Neural cell (in vitro differentiated cells): ENCODE measurements around the gene BLTP1. TPM values are rescaled to one million over a fixed set of nuclear protein-coding genes. Genes with fewer than 3 reads are reported as not detected.

Source experiments
- H2AFZ ChIP-seq: fragments of 200-600, 300-800 bp; sonication (generic), shearing (Covaris generic); 2 replicates; pipeline ENCODE4 v1.6.0; 2014; ENCODE audit warnings: low read depth, mild to moderate bottlenecking, antibody characterized with exemption, low read length, moderate library complexity
- H3F3A ChIP-seq: fragments of 200-600 bp; shearing (Covaris generic); 2 replicates; pipeline ENCODE4 v1.6.1; 2016; ENCODE audit warnings: mild to moderate bottlenecking, moderate library complexity, mixed read lengths, antibody characterized with exemption, low read length; ENCODE audit not compliant: insufficient read depth, poor library complexity, severe bottlenecking
- H3K27ac ChIP-seq: fragments of 200-600, 300-800 bp; sonication (generic), shearing (Covaris generic); 2 replicates; pipeline ENCODE4 v1.5.1; 2014; ENCODE audit warnings: mild to moderate bottlenecking, low read length, moderate library complexity
- H3K27me3 ChIP-seq: fragments of 300-800, 200-600 bp; sonication (generic), shearing (Covaris generic); 2 replicates; pipeline ENCODE4 v1.6.0; 2014; ENCODE audit warnings: mild to moderate bottlenecking, low read depth, low read length, moderate library complexity; ENCODE audit not compliant: insufficient read depth
- H3K36me3 ChIP-seq: fragments of 300-800, 200-600 bp; sonication (generic), shearing (Covaris generic); 2 replicates; pipeline ENCODE4 v1.5.1; 2014; ENCODE audit warnings: mild to moderate bottlenecking, antibody characterized with exemption, low read length, moderate library complexity; ENCODE audit not compliant: insufficient read depth
- H3K4me2 ChIP-seq: fragments of 300-800, 200-600 bp; sonication (generic), shearing (Covaris generic); 2 replicates; pipeline ENCODE4 v1.6.0; 2014; ENCODE audit warnings: mild to moderate bottlenecking, low read length
- H3K4me3 ChIP-seq: fragments of 300-800, 200-600 bp; sonication (generic), shearing (Covaris generic); 2 replicates; pipeline ENCODE4 v1.5.1; 2014; ENCODE audit warnings: mild to moderate bottlenecking, low read length, moderate library complexity
- H3K79me2 ChIP-seq: fragments of 200-600 bp; shearing (Covaris generic); replicated peaks from 2 replicates; pipeline ENCODE4 v1.6.0; 2014; ENCODE audit warnings: mild to moderate bottlenecking, low read length, moderate library complexity; ENCODE audit not compliant: insufficient read depth
- H3K9ac ChIP-seq: fragments of 300-800, 200-600 bp; sonication (generic), shearing (Covaris generic); 2 replicates; pipeline ENCODE4 v1.6.1; 2016; ENCODE audit warnings: mild to moderate bottlenecking, low read length, mixed read lengths
- H3K9me2 ChIP-seq: fragments of 200-600 bp; shearing (Covaris generic); 2 replicates; pipeline ENCODE4 v1.6.1; 2016; ENCODE audit warnings: mild to moderate bottlenecking, low read length, mixed read lengths; ENCODE audit not compliant: insufficient read depth
- H3K9me3 ChIP-seq: fragments of 200-600, 300-800 bp; sonication (generic), shearing (Covaris generic); 2 replicates; pipeline ENCODE4 v1.6.1; 2016; ENCODE audit warnings: mild to moderate bottlenecking, mixed run types, low read length, moderate library complexity, mixed read lengths
- H4K20me1 ChIP-seq: fragments of 200-600 bp; shearing (Covaris generic); 2 replicates; pipeline ENCODE4 v1.6.1; 2016; ENCODE audit warnings: mild to moderate bottlenecking, mixed run types; ENCODE audit not compliant: insufficient read depth
- CTCF ChIP-seq: fragments of 450-650 bp; IDR thresholded peaks from 2 replicates; pipeline ENCODE4 v1.5.1; 2014; ENCODE audit warnings: antibody characterized with exemption, mild to moderate bottlenecking, moderate library complexity; ENCODE audit not compliant: poor library complexity, severe bottlenecking
- EP300 ChIP-seq: fragments of 450-650 bp; conservative IDR thresholded peaks from 2 replicates; pipeline ENCODE4 v1.6.1; 2014; ENCODE audit warnings: antibody characterized with exemption, mild to moderate bottlenecking, moderate library complexity; ENCODE audit not compliant: poor library complexity, severe bottlenecking
- EZH2 ChIP-seq: fragments of 200-600, 300-800 bp; shearing (Covaris generic), sonication (generic); IDR thresholded peaks from 2 replicates; pipeline ENCODE4 v1.6.1; 2014; ENCODE audit warnings: antibody characterized with exemption, low read length, borderline replicate concordance, mild to moderate bottlenecking; ENCODE audit not compliant: insufficient read depth, poor library complexity, severe bottlenecking
- MXI1 ChIP-seq: fragments of 450-650 bp; conservative IDR thresholded peaks from 2 replicates; pipeline ENCODE4 v1.6.1; 2014; ENCODE audit warnings: antibody characterized with exemption, mild to moderate bottlenecking; ENCODE audit not compliant: poor library complexity, severe bottlenecking
- POLR2AphosphoS5 ChIP-seq: IDR thresholded peaks from 2 replicates; pipeline ENCODE4 v1.6.1; 2012
- RAD21 ChIP-seq: fragments of 450-650 bp; conservative IDR thresholded peaks from 2 replicates; pipeline ENCODE4 v1.6.1; 2014; ENCODE audit warnings: antibody characterized with exemption, mild to moderate bottlenecking, moderate library complexity
- REST ChIP-seq: IDR thresholded peaks from 2 replicates; pipeline ENCODE4 v1.6.1; 2012; ENCODE audit warnings: borderline replicate concordance
- SMC3 ChIP-seq: fragments of 450-650 bp; conservative IDR thresholded peaks from 2 replicates; pipeline ENCODE4 v1.6.1; 2014; ENCODE audit warnings: antibody characterized with exemption, mild to moderate bottlenecking, moderate library complexity; ENCODE audit not compliant: poor library complexity
- TAF1 ChIP-seq: IDR thresholded peaks from 2 replicates; pipeline ENCODE4 v1.6.1; 2012; ENCODE audit warnings: low read depth
- polyA plus RNA-seq: library from polyadenylated mRNA; depleted of rRNA; stranded (reverse); fragments of >200 nt; gene quantifications from 2 replicates; pipeline ENCODE4 v1.2.3, GENCODE V29; 2014

BLTP1 gene
- polyA plus RNA-seq, 1 donor from 2014 or later, result 126 TPM

GRCh38 chr4:122132891-122133290 lies 19.2 kb upstream of the BLTP1 start:
- H3F3A ChIP-seq, result no peaks in the 10 kb centered on the region
- no peaks in the 10 kb centered on the region for H3K9me3 ChIP-seq
- H3K4me3 ChIP-seq, result no peak overlapping the region
- H2AFZ ChIP-seq, result no peak overlapping the region
- no peak overlapping the region for H3K4me2 ChIP-seq
- TF ChIP-seq CTCF (no peak), SMC3 (no peak), EZH2 (no peak), POLR2AphosphoS5 (no peak), REST (no peak), MXI1 (no peak), EP300 (no peak), RAD21 (no peak), TAF1 (no peak)
- no peaks in the 10 kb centered on the region for H3K36me3 ChIP-seq
- H4K20me1 ChIP-seq, result no peaks in the 10 kb centered on the region
- no peak overlapping the region for H3K9ac ChIP-seq
- no peaks in the 10 kb centered on the region for H3K79me2 ChIP-seq
- H3K27me3 ChIP-seq, result no peaks in the 10 kb centered on the region
- H3K27ac ChIP-seq, result no peak overlapping the region
- no peaks in the 10 kb centered on the region for H3K9me2 ChIP-seq

GRCh38 chr4:122139139-122139538 lies 13.0 kb upstream of the BLTP1 start:
- Histone ChIP-seq H3F3A (no peaks in the 10 kb centered on the region), H2AFZ (no peak overlapping the region), H3K36me3 (no peaks in the 10 kb centered on the region), H3K4me2 (no peak overlapping the region), H3K4me3 (no peak overlapping the region), H3K9me2 (no peaks in the 10 kb centered on the region), H3K79me2 (no peaks in the 10 kb centered on the region), H3K9ac (no peak overlapping the region), H3K27ac (no peak overlapping the region), H3K9me3 (no peaks in the 10 kb centered on the region), H4K20me1 (no peaks in the 10 kb centered on the region), H3K27me3 (no peaks in the 10 kb centered on the region)
- TF ChIP-seq REST (no peak), RAD21 (no peak), SMC3 (no peak), MXI1 (no peak), EP300 (no peak), CTCF (no peak), EZH2 (no peak)
